Thymus (tissue), 11 donors: ENCODE measurements around the gene TNS3. TPM values are rescaled to one million over a fixed set of nuclear protein-coding genes. Genes with fewer than 3 reads are reported as not detected.

Source experiments
- DNase-seq, 9 donors: peaks; one replicate each; pipeline ENCODE4 v3.0.0-alpha.2; 2013; ENCODE audit warnings: low spot score in 9 of 9, low read depth in 6 of 9, missing footprints in 1 of 9
- H3K27ac ChIP-seq, 2 donors: one replicate each; pipeline ENCODE4 v1.5.1; 2013; ENCODE audit warnings: control low read depth in 1 of 2, low read depth in 1 of 2, low read length in 1 of 2, mild to moderate bottlenecking in 1 of 2, moderate library complexity in 1 of 2
- H3K27me3 ChIP-seq, 2 donors: one replicate each; pipeline ENCODE4 v1.5.1; 2013; ENCODE audit warnings: low read length in 1 of 2; ENCODE audit not compliant: control insufficient read depth in 2 of 2, insufficient read depth in 1 of 2
- H3K36me3 ChIP-seq, 2 donors: one replicate each; pipeline ENCODE4 v1.5.1; 2013; ENCODE audit warnings: low read length in 1 of 2, mild to moderate bottlenecking in 1 of 2, moderate library complexity in 1 of 2; ENCODE audit not compliant: control insufficient read depth in 2 of 2, insufficient read depth in 2 of 2
- H3K4me1 ChIP-seq, 2 donors: one replicate each; pipeline ENCODE4 v1.5.1; 2013; ENCODE audit warnings: low read length in 2 of 2; ENCODE audit not compliant: control insufficient read depth in 2 of 2, insufficient read depth in 2 of 2
- H3K4me3 ChIP-seq, 2 donors: one replicate each; pipeline ENCODE4 v1.5.1; 2013; ENCODE audit warnings: low read length in 2 of 2, control low read depth in 1 of 2, mild to moderate bottlenecking in 1 of 2
- H3K9me3 ChIP-seq, 2 donors: one replicate each; pipeline ENCODE4 v1.5.1; 2013; ENCODE audit warnings: low read length in 1 of 2, mild to moderate bottlenecking in 1 of 2; ENCODE audit not compliant: control insufficient read depth in 2 of 2, insufficient read depth in 1 of 2
- WGBS: extraction: QIAGEN DNeasy Blood & Tissue Kit; methylation state at CpG from one replicate; pipeline ENCODE4 v1.1.7; 2013; 5-methylcytosine and 5-hydroxymethylcytosine counted together
- polyA plus RNA-seq: library from polyadenylated mRNA; stranded (reverse); fragments of 200-250 nt; gene quantifications from one replicate; pipeline ENCODE4 v1.2.3, GENCODE V29; 2013
- total RNA-seq: library from RNA; stranded (reverse); fragments of 120-200 nt; gene quantifications from one replicate; pipeline ENCODE4 v1.2.4, GENCODE V29; 2013
- donor health status: healthy.

Gene TNS3
- total and polyA plus RNA-seq, 2 donors = 5.9 to 6.2 TPM

GRCh38 chr7:47535035-47535703 is 46.7 kb downstream of the TNS3 start:
- no peak overlapping the region for H3K4me3 ChIP-seq
- no peak overlapping the region for H3K27ac ChIP-seq
- DNase-seq = no peak
- H3K4me1 ChIP-seq = no peaks in the 10 kb centered on the region
- H3K9me3 ChIP-seq = peaks cover 0 to 4% of the 10 kb centered on the region in 2 donors
- WGBS = 91% methylated on average over 5 of the region's 5 CpGs
- peaks cover 10 to 46% of the 10 kb centered on the region in 2 donors for H3K27me3 ChIP-seq
- H3K36me3 ChIP-seq = no peaks in the 10 kb centered on the region

DNA sequence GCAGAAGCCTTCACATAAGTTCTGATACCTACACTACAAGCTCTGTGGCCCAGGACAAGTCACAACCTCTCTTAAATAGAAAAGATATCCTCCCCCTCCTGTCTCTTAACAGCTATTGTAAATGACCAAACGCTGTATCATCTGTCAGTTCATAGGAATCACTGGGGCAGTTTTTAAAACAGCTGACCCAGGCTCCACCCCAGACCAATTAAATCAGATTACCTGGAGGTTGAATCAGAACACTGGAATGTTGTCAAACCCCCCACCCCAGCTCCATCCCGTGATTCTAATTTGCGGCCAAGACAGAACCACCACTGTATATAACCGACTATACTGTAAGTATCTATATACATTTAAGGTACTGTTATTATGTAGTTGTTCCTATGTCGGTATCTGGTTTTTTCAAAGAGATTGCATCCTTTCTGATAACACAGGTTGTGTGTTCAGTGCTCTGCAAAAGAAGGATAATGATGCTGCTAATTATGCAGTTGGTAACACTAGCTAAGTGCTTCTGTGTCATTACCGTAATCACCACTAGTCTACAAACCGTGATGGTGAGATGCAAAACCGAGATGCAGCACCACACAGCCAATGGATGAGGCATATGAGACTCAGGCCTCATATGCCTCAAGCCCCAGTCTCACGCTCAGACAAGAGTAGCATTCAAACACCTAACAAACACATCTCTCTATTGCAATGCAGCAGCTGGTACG is 47.4 kb downstream of the TNS3 start:
- no peak overlapping the region for H3K27ac ChIP-seq
- no peak overlapping the region for H3K4me3 ChIP-seq
- peaks cover 0 to 4% of the 10 kb centered on the region in 2 donors for H3K9me3 ChIP-seq
- 95% methylated on average over 10 of the region's 10 CpGs for WGBS
- H3K4me1 ChIP-seq = no peaks in the 10 kb centered on the region
- no peaks in the 10 kb centered on the region for H3K36me3 ChIP-seq
- no peak for DNase-seq
- peaks cover 10 to 44% of the 10 kb centered on the region in 2 donors for H3K27me3 ChIP-seq

DNA sequence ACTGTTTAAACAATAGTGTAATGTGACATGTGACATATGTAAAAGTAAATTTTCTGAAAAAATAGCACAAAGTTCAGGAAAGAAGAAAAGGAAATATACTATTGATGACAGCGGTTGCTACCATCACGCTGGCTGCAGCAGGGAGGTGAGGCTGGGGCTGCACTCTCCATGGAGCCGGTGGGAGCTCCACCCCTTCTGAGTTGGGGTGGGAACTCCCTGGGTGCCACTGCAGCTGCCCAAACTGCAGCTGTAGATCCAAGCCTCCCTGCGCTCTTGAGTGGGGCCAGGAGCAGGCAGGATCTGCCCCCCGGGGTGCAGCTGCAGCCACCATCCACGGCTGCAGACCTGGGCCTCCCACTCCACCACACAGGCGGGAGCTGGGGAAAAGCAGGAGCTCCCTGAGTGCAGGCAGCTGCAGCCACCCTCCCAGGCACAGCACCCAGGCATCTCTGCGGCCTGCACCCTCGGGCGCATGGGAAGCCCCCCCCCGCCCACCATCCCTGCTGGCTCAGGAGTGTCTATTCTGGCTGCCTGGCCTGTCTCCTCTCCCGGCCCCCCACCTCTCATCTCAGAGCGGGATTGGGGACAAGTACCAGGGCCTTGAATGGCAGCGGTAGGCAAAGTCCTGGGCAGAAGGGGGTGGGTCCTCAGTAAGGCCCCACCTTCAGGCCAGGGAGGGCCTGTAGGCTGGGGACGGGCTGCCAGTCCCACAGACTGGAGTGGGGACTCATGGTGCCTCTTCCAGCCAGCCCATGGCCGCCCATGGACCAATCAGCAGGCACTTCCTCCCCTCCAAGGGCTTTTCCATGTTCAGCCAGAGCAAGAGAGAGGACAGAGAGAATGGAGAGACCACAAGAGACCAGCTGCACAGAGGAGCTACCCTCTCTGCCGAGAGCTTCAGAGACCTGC is 50.1 kb downstream of the TNS3 start:
- H3K36me3 ChIP-seq = no peaks in the 10 kb centered on the region
- peaks cover 5 to 20% of the 10 kb centered on the region in 2 donors for H3K27me3 ChIP-seq
- H3K27ac ChIP-seq = no peak overlapping the region
- no peaks in the 10 kb centered on the region for H3K4me1 ChIP-seq
- H3K4me3 ChIP-seq = no peak overlapping the region
- no peak for DNase-seq
- peaks cover 0 to 4% of the 10 kb centered on the region in 2 donors for H3K9me3 ChIP-seq
- 98% methylated on average over 17 of the region's 17 CpGs for WGBS

DNA sequence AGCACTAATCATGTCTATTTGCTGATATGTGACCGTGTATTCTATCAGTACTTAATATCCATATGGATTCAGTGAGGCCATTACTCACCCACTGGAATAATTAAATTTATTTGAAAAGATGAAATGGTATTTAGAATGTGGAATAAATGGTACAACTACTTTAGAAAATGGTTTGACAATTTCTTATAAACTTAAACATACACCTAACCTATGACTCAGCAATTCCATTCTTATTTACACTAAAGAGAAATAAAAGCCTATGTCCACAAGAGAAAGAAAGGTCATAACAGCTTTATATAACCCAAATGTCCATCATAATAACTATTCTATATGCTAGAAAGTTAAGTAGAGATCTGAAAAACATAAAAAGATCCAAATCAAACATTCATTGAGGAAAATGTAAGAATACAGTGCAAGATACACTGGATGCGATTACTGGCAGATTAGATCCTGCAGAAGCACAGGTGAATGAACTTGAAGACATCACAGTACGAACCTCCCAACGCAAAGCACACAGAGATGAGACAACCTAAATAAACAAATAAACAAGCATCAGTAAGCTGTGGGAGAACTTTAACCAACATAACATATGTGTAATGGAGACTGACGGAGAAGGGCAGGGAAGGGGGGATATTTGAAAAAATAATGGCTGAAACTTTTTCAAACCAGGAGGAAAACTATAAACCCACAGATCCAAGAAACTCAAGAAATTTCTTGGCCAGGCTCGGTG is 51.9 kb downstream of the TNS3 start:
- Histone ChIP-seq H3K27ac (no peak overlapping the region), H3K4me1 (no peaks in the 10 kb centered on the region), H3K36me3 (no peaks in the 10 kb centered on the region), H3K27me3 (peaks cover 0 to 3% of the 10 kb centered on the region in 2 donors), H3K4me3 (no peak overlapping the region), H3K9me3 (peaks cover 0 to 4% of the 10 kb centered on the region in 2 donors)
- DNase-seq = no peak
- WGBS = 83% methylated on average over 6 of the region's 6 CpGs

DNA sequence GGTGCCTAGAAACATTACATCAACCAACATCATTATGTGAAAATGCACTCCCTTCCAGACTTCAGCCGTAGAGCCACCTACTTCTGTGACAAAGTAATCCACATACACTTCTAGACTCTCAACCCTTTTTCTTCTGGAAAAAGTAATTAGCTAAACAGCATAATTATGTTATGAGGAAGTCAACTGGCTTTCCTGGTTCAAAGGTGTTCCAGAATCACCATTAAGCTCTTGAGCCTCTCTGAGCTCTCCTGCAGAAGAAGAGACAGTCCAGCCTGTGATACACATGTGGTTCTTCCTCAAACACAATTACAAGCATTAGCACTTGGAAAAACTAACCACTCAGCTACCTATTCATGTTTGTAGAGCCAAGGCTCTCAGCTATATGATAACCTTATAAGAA is 52.5 kb downstream of the TNS3 start:
- 96% methylated on average over 1 of the region's 1 CpG for WGBS
- Histone ChIP-seq H3K27ac (no peak overlapping the region), H3K27me3 (no peaks in the 10 kb centered on the region), H3K4me1 (no peaks in the 10 kb centered on the region), H3K4me3 (no peak overlapping the region), H3K9me3 (peaks cover 0 to 4% of the 10 kb centered on the region in 2 donors), H3K36me3 (no peaks in the 10 kb centered on the region)
- DNase-seq = no peak

GRCh38 chr7:47528471-47528870 is 53.4 kb downstream of the TNS3 start:
- Histone ChIP-seq H3K4me1 (no peaks in the 10 kb centered on the region), H3K36me3 (no peaks in the 10 kb centered on the region), H3K27ac (no peak overlapping the region), H3K4me3 (no peak overlapping the region), H3K27me3 (no peaks in the 10 kb centered on the region), H3K9me3 (peaks cover 0 to 4% of the 10 kb centered on the region in 2 donors)
- DNase-seq = no peak
- WGBS = 97% methylated on average over 6 of the region's 6 CpGs

DNA sequence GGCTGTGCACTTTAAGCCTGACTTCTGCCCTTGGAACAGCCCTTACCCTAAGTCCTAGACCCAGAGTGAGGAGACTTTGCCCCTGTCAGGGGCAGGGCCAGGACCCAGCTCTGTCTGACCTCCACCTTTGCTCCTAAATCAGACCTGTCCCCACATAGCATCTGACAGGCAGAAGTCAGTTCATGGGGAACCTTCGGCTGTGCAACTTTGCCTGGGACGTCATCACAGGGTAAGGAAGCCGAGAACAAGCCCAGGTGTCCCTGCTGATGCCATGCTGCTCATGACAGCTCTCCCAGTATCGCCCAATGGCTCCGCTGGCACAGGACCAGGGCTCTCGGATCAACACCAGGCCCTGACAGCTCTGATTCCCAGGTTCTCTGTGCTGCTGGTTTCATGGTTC is 55.4 kb downstream of the TNS3 start:
- H3K27me3 ChIP-seq = no peaks in the 10 kb centered on the region
- 96% methylated on average over 6 of the region's 6 CpGs for WGBS
- H3K4me1 ChIP-seq = no peaks in the 10 kb centered on the region
- no peak overlapping the region for H3K4me3 ChIP-seq
- DNase-seq = no peak
- H3K9me3 ChIP-seq = no peaks in the 10 kb centered on the region
- H3K36me3 ChIP-seq = no peaks in the 10 kb centered on the region
- no peak overlapping the region for H3K27ac ChIP-seq

DNA sequence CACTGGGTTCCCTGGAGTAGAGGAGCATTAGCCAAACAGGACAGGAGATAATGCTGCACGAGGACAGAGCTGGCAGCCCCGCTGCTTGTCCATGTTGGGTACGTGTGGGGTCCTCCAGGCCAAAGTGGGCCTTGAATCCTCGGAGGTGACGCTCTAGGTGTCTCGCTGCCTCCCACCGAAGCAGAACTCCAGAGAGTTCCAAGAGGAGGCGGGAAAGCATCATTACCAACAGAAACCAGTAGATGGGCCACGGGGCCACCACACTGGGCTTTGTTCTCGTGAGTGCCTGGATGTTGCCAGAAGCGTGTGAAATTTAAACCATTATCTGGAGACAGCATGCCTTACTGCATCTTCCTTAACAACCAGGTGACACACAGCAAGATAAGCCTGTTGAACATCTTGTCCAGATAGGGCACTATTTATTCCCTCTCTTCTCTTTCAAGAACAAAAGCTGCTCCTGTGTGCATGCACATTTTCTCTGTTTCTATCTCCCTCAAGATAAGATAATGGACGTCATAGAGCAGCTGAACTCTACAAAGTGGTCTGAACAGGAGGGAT is 56.8 kb downstream of the TNS3 start:
- Histone ChIP-seq H3K36me3 (no peaks in the 10 kb centered on the region), H3K4me3 (no peak overlapping the region), H3K4me1 (no peaks in the 10 kb centered on the region), H3K9me3 (no peaks in the 10 kb centered on the region), H3K27me3 (no peaks in the 10 kb centered on the region), H3K27ac (no peak overlapping the region)
- no peak for DNase-seq
- WGBS = 95% methylated on average over 12 of the region's 12 CpGs
